Smooth muscle cell of the brain vasculature (primary cell): Measurements from ENCODE around the gene CDCP2.

ENCODE experiments used
- DNase-seq: peaks from one replicate; pipeline ENCODE4 v3.0.0-alpha.2; 2012; ENCODE audit warnings: low read depth, low spot score

The CDCP2 gene

GRCh38 chr1:54137534-54138061 lies 15.2 kb downstream of the CDCP2 start:
- peak; percentile 68 for DNase-seq

GRCh38 chr1:54136963-54137533 lies 15.8 kb downstream of the CDCP2 start:
- DNase-seq = no peak

GRCh38 chr1:54136269-54136896 lies 16.4 kb downstream of the CDCP2 start:
- DNase-seq = no peak

GRCh38 chr1:54135436-54136120 lies 17.2 kb downstream of the CDCP2 start:
- DNase-seq = no peak

- DNase-seq = no peak
Observed at GRCh38 chr1:54134295-54134694, 18.5 kb downstream of the CDCP2 start.

- DNase-seq = no peak
Observed at GRCh38 chr1:54132495-54132894, 20.3 kb downstream of the CDCP2 start.

GRCh38 chr1:54131419-54131818 lies 21.4 kb downstream of the CDCP2 start:
- no peak for DNase-seq

GRCh38 chr1:54129858-54130257 lies 22.9 kb downstream of the CDCP2 start:
- no peak for DNase-seq

GRCh38 chr1:54127594-54128300 lies 25.1 kb downstream of the CDCP2 start:
- DNase-seq = no peak

- DNase-seq = no peak
Observed at GRCh38 chr1:54126271-54126815, 26.5 kb downstream of the CDCP2 start.

- no peak for DNase-seq
Observed at GRCh38 chr1:54125386-54126070, 27.3 kb downstream of the CDCP2 start.

GRCh38 chr1:54124906-54125305 lies 27.9 kb downstream of the CDCP2 start:
- DNase-seq = no peak

- DNase-seq = no peak
Observed at GRCh38 chr1:54124472-54124871, 28.3 kb downstream of the CDCP2 start.

- DNase-seq = no peak
Observed at GRCh38 chr1:54122992-54123391, 29.8 kb downstream of the CDCP2 start.

GRCh38 chr1:54122135-54122751 lies 30.6 kb downstream of the CDCP2 start:
- DNase-seq = no peak

- DNase-seq = peak; percentile 35
Observed at GRCh38 chr1:54121482-54122134, 31.2 kb downstream of the CDCP2 start.

GRCh38 chr1:54120698-54121481 lies 31.9 kb downstream of the CDCP2 start:
- no peak for DNase-seq

- DNase-seq = no peak
Observed at GRCh38 chr1:54120018-54120697, 32.6 kb downstream of the CDCP2 start.

- DNase-seq = no peak
Observed at GRCh38 chr1:54118704-54119103, 34.1 kb downstream of the CDCP2 start.
